HG03064 (cell line): ENCODE results near the gene VTI1B.
"Not testable (repeated sequence)": the region's sequence is repeated elsewhere in the genome, so short reads cannot be mapped to it uniquely, and the experiment has no call there.

Experiments
- ATAC-seq: cut with Tn5 transposase; IDR thresholded peaks from one replicate; pipeline ENCODE4 v1.9.1; 2021; ENCODE audit warnings: low read depth; ENCODE audit not compliant: unreplicated experiment

The VTI1B gene

GRCh38 chr14:67674480-67675218 is at the start of gene VTI1B:
TSS of gene VTI1B (minus strand) at chr14:67674632. CDS start at chr14:67674489, 143 bp downstream.
- peak; percentile 89 for ATAC-seq

GRCh38 chr14:67722293-67722692 is 47.9 kb upstream of the VTI1B start:
- no peak for ATAC-seq

- no peak for ATAC-seq
Observed at GRCh38 chr14:67721875-67722274, 47.4 kb upstream of the VTI1B start.

GRCh38 chr14:67719866-67720265 is 45.4 kb upstream of the VTI1B start:
- ATAC-seq, result no peak

- ATAC-seq, result not testable (repeated sequence)
Observed at GRCh38 chr14:67719385-67719784, 45.0 kb upstream of the VTI1B start.

- no peak for ATAC-seq
Observed at GRCh38 chr14:67718265-67718664, 43.8 kb upstream of the VTI1B start.

GRCh38 chr14:67717048-67717447 is 42.6 kb upstream of the VTI1B start:
- no peak for ATAC-seq

GRCh38 chr14:67710209-67710608 is 35.8 kb upstream of the VTI1B start:
- ATAC-seq, result no peak

GRCh38 chr14:67709796-67710195 is 35.4 kb upstream of the VTI1B start:
- not testable (repeated sequence) for ATAC-seq

- not testable (repeated sequence) for ATAC-seq
Observed at GRCh38 chr14:67709346-67709745, 34.9 kb upstream of the VTI1B start.

- no peak for ATAC-seq
Observed at GRCh38 chr14:67705211-67705610, 30.8 kb upstream of the VTI1B start.

- ATAC-seq, result no peak
Observed at GRCh38 chr14:67704484-67705089, 30.2 kb upstream of the VTI1B start.

- ATAC-seq, result no peak
Observed at GRCh38 chr14:67703997-67704396, 29.6 kb upstream of the VTI1B start.

- ATAC-seq, result not testable (repeated sequence)
Observed at GRCh38 chr14:67701492-67701891, 27.1 kb upstream of the VTI1B start, which contains the start of gene RDH12. TSS of gene RDH12 (plus strand) at chr14:67701886. CDS start at chr14:67722643, 20,757 bp downstream.

GRCh38 chr14:67698179-67698578 is 23.7 kb upstream of the VTI1B start:
- no peak for ATAC-seq

- no peak for ATAC-seq
Observed at GRCh38 chr14:67697006-67697405, 22.6 kb upstream of the VTI1B start.

GRCh38 chr14:67695394-67695949 is 21.0 kb upstream of the VTI1B start, which contains the start of gene RDH11:
TSS of gene RDH11 (minus strand) at chr14:67695764. CDS start at chr14:67695703, 61 bp downstream.
- ATAC-seq, result peak; percentile 90

- peak; percentile 71 for ATAC-seq
Observed at GRCh38 chr14:67694791-67695393, 20.5 kb upstream of the VTI1B start.

- no peak for ATAC-seq
Observed at GRCh38 chr14:67690011-67690410, 15.6 kb upstream of the VTI1B start.

- no peak for ATAC-seq
Observed at GRCh38 chr14:67683842-67684241, 9.4 kb upstream of the VTI1B start.

GRCh38 chr14:67680941-67681340 is 6.5 kb upstream of the VTI1B start:
- no peak for ATAC-seq
